Esophagus squamous epithelium (tissue), 4 donors: ENCODE results near the gene RNF213.

Experiments
- POLR2A ChIP-seq, 4 donors: fragments of 450-650 bp; IDR thresholded peaks; one replicate each; pipeline ENCODE4 v1.6.1; 2017; ENCODE audit warnings: antibody characterized with exemption in 4 of 4, mild to moderate bottlenecking in 4 of 4, moderate library complexity in 3 of 4
- TF ChIP-seq, protein P1 (sequence below), 6 experiments: fragments of 450-650 bp in 4 of 6; fragments of 200-600 bp in 2 of 6; sonication (generic) in 2 of 6; IDR thresholded peaks; one replicate each; pipeline ENCODE4 v1.5.1; 2016 to 2019; ENCODE audit warnings: antibody characterized with exemption in 6 of 6, mild to moderate bottlenecking in 4 of 6, moderate library complexity in 4 of 6

GRCh38 chr17:80242505-80242904 is 18.1 kb upstream of the RNF213 start:
- TF ChIP-seq, protein P1, sequence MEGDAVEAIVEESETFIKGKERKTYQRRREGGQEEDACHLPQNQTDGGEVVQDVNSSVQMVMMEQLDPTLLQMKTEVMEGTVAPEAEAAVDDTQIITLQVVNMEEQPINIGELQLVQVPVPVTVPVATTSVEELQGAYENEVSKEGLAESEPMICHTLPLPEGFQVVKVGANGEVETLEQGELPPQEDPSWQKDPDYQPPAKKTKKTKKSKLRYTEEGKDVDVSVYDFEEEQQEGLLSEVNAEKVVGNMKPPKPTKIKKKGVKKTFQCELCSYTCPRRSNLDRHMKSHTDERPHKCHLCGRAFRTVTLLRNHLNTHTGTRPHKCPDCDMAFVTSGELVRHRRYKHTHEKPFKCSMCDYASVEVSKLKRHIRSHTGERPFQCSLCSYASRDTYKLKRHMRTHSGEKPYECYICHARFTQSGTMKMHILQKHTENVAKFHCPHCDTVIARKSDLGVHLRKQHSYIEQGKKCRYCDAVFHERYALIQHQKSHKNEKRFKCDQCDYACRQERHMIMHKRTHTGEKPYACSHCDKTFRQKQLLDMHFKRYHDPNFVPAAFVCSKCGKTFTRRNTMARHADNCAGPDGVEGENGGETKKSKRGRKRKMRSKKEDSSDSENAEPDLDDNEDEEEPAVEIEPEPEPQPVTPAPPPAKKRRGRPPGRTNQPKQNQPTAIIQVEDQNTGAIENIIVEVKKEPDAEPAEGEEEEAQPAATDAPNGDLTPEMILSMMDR (IDR thresholded peaks at IDR 0.05), result no peak
- no peak for TF ChIP-seq POLR2A (IDR thresholded peaks at IDR 0.05)
